ENCODE results near the gene TMSB15C.
"Not testable (repeated sequence)": the region's sequence is repeated elsewhere in the genome, so short reads cannot be mapped to it uniquely, and the experiment has no call there.

Gene TMSB15C

GRCh38 chrX:104075778-104076445, at the start of gene TMSB15C:
TSS of gene TMSB15C (minus strand) at chrX:104076236.
- not testable (repeated sequence) for DNase-seq (ENCODE audit: low read depth in 2 of 2)

DNA sequence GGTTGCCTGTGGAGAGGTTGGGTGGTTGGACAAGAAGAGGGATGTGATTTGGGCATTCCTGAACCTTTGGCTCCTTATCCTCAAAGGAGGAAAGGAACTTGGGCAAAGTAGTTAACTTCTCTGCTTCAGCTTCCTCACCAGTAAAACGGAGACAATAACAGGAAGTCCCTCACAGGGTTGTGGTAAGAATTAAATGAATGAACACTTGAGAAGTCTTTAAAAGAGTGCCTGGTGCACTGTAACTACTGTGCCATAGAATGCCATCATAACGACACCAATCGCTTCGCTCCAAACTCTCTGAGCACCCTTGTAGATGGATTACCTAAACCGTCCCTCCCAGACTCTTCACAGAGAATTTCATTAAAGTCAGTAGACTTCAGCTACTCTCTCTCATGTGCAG, 46.8 kb upstream of the TMSB15C start:
- no peak for DNase-seq (ENCODE audit: low read depth in 2 of 2)

DNA sequence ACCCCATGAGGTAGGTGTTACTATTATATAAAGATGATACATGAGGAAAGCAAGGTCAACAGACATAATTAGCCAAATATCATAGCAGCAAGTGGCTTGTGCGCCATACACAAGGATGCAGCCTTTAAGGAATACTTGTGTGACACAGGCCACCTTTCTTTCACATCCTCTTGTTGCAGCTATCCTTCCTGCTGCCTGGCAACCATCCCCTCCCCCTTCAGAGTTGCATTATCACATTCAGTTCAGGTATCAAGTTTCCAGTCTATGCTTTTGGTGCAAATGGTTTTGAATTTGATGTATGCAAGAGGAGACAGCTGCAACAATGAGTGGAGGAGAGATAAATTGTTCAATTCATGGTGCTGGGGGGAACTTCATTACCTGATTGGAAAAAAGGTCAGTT, 42.7 kb upstream of the TMSB15C start:
- DNase-seq (ENCODE audit: low read depth in 2 of 2), result no peak

GRCh38 chrX:104117759-104118158, 41.7 kb upstream of the TMSB15C start:
- no peak for DNase-seq (ENCODE audit: low read depth in 2 of 2)

DNA sequence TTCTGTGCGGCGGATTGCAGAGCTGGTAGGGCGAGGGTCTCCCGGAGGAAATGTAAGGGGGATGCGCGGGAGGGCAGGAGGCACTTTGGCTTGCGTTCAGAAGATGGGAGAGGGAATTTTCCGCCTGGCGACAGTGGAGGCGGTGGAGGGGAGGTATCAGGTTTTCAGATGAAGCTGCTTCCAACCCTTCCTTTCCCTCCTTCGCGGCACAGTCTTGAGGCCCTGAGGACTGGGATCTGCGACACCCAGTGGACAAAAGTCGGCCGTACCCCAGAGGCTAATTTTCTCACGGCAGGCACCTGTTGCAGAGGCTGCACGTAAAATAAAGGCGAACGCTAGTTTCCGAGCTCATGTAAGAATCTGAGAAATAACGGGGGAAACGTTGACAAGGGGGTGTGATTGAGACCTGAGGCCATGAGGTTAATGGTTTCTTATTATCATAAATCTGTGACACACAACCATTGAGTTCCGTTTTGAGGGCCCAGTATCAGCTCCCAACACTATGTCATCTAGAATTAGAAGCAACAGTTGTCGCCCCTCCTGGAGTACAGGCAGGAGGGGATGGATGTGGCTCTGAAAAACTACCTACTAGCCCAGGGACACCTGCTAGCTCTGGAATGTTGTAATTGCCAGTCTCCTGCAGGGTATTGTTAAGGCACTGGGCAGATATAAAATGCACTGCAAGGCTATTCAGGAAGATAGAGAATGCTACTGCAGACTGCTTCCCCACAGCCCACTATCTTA, 37.4 kb upstream of the TMSB15C start:
- DNase-seq (ENCODE audit: low read depth in 2 of 2), result peak in 1 of 2 donors; percentile 15

- no peak for DNase-seq (ENCODE audit: low read depth in 2 of 2)
Measured at GRCh38 chrX:104112326-104112951, 36.4 kb upstream of the TMSB15C start, which contains the start of gene ZCCHC18. TSS of gene ZCCHC18 (plus strand) at chrX:104112523. CDS start at chrX:104114112, 1,589 bp downstream.

GRCh38 chrX:104110491-104111240, 34.6 kb upstream of the TMSB15C start:
- not testable (repeated sequence) for DNase-seq (ENCODE audit: low read depth in 2 of 2)

- no peak for DNase-seq (ENCODE audit: low read depth in 2 of 2)
Measured at GRCh38 chrX:104108955-104109354, 32.9 kb upstream of the TMSB15C start.

DNA sequence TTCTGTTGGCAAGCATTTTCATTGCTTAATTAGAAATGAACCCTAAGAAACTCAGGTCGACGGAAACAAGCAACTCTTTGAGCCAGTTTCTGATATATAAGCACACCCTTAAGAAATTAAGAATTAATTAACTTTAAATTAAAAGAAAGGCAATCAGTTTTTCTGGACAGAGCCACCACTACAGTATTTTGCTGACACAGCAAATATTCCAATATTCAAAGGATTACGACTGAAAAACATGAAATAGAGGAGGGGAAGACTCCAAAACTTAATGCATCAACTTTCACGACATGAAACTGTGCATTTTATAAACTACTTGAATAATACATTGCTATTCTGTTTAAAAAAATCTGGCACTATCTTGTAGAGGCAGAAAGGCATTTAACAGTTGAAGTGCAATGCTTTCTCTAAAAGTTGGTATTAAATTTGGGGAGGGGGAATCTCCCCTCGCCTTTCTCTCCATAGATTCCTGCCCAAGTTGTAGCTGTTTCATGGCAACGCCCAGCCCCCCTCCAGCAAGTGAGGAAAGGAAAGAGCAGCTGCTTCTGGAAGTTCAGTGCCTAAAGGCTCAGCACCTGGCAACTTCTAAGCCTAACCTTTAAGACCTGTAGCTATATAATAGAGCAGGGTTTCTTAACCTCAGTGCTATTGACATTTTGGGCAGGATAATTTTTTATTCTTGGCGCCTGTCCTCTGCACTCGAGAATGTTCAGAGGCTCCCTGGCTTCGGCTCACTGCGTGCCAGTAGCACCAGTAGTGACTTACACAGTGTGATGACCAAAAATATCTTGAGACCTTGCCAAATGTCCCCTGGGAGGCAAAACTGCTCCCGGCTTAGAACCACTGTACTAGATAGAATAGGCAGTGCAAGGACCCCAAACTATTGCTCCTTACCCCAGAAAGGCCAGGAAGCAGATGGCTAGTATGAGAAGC, 29.6 kb upstream of the TMSB15C start:
- no peak for DNase-seq (ENCODE audit: low read depth in 2 of 2)

DNA sequence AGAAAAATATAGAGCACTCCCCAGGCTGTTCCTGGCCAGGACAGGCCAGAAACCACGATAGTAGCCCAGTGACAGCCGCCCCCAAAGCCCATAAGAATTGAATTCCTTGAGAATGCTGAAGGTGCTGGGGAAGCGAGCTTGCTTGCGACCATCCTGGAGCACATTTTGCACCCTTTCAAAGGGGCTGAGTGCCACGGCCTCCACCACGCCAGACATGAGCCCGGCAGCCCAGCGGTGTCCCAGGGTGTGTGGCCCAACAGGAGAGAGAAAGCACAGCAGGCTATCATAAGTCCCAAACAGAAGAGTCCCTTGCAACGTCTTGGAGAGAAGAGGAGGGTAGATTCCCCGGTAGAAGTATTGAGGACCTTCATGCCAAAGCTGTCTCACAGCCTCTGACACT, 28.6 kb upstream of the TMSB15C start:
- DNase-seq (ENCODE audit: low read depth in 2 of 2), result no peak

GRCh38 chrX:104098919-104099318, 22.9 kb upstream of the TMSB15C start:
- DNase-seq (ENCODE audit: low read depth in 2 of 2), result no peak

DNA sequence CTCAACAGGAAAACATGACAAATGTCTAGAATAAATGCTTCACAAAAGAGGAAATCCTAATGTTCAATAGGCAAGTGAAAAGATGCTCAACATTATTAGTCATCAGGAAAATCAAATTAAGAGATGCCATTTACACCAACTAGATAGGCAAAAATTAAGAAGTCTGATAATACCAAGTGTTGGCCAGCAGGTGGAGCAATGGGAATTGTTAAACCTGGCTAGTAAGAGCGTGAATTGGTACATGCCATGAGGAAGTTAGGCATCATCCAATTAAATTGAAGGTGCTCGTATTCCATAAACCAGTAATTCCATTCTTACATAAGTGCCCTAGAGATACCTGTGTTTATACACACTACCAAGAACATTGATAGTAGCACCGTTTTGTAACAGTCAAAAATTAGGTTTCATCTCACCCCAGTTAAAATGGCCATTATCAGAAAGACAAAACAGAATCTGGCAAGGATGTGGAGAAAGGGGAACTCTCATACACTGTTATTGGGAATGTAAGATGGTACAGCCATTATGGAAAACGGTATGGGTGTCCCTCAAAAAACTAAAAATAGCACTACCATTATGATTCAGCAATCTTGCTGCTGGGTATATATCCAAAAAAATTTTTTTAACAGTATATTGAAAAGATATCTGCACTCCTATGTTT, 22.2 kb upstream of the TMSB15C start:
- peak; percentile 2 to 26 for DNase-seq (ENCODE audit: low read depth in 2 of 2)

DNA sequence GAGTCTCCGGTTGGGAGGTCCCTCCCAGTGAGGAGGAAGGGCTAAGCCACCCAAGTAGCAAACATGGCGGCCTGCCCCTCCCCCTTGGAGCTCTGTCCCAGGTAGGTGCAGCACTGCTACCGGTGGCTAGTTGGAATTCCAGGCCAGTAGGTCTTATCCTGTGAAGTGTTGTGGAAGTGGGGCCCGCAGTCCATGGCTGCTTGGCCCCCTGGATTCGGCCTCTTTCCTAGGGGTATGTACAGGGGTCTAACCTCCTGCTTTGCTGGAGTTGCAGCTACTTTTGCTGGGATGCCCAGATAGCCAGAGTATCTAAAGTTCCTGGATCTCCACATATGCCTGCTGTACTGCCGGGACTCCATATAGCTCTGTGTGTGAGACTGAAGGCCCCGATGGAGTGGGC, 9.9 kb upstream of the TMSB15C start:
- DNase-seq (ENCODE audit: low read depth in 2 of 2), result no peak

DNA sequence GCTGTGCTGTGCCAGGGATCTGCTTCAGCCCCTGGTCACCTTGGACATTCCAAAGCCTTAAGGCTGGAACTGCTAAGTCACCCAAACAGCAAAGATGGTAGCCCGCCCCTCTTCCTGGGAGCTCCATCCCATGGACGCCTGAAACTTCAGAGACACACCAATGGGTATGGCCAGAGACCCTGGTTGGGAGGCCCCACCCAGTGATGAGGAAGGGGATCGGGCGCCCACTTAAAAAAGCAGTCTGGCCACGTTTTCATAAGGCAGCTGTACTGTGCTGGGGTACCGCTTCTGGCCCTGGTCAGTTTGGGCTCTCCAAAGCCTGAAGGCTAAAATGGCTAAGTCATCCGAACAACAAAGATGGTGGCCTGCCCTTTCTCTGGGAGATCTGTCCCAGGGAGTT, 9.4 kb upstream of the TMSB15C start:
- DNase-seq (ENCODE audit: low read depth in 2 of 2), result no peak

- DNase-seq (ENCODE audit: low read depth in 2 of 2), result no peak
Measured at GRCh38 chrX:104084534-104085277, 8.7 kb upstream of the TMSB15C start.

DNA sequence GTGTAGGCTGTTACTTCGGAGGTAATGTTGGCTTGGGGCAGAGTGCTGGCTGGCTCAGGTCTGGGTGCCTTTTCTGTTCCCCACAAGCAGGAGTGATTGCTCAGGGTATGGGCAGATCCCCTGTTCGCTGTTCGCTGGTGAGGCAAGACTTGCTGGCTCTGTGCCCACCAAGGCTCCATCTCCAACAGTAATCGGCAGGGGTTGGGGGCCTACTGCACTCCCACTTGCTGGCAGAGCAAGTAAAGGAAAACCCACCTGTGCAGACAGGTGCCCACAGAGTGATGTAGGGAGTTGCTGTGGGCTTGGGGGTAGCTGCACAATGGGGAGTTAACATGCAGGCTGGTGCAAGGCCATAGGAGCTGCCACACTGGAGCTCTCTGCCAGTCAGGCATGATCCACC, 8.0 kb upstream of the TMSB15C start:
- DNase-seq (ENCODE audit: low read depth in 2 of 2), result no peak

DNA sequence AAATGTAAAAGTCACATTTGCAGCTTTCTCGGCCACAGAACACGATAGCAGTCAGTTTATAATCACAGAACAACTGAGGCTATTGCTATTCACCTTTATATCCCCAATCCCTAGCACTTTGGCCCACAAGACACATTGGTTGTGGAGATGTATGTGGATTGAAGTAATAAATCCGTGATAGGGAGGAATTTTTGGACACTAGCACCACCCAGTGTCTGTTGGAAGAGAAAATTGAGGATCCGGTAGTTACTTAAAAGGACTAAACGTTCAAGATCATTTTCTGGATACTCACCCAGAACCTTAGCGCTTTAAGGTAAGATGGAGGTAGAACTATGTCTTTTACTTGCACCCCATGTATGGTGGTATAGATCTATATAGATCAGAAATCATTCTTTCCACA, 1.8 kb upstream of the TMSB15C start:
- not testable (repeated sequence) for DNase-seq (ENCODE audit: low read depth in 2 of 2)

DNA sequence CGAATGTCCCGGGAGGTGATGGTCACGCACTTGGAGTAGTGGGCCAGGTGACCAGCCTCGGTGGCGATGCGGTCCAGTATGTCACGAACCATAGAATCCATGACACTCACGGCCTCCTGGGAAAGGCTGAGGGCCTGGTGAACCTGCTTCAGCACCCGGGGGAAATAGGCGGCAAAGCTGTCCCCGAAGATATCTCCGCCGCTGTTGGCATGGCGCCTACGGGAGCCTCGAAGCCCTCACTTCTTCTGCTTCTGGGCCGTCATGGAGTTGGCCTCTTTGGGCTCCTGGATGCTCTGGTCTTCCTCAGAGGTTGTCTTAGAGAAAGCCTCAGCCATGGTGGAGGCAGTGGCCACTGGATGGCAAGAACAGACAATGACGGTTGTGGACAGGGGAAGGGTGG, 13.4 kb downstream of the TMSB15C start:
- DNase-seq (ENCODE audit: low read depth in 2 of 2), result not testable (repeated sequence)

- DNase-seq (ENCODE audit: low read depth in 2 of 2), result not testable (repeated sequence)
Measured at GRCh38 chrX:104054956-104055355, 21.1 kb downstream of the TMSB15C start.

GRCh38 chrX:104047171-104047570, 28.9 kb downstream of the TMSB15C start:
- DNase-seq (ENCODE audit: low read depth in 2 of 2), result no peak
